GM18502 (cell line): ENCODE measurements around the gene LMBR1.
"Not testable (repeated sequence)": the region's sequence is repeated elsewhere in the genome, so short reads cannot be mapped to it uniquely, and the experiment has no call there.

Experiments
- ATAC-seq: cut with Tn5 transposase; IDR thresholded peaks from one replicate; pipeline ENCODE4 v1.9.1; 2021; ENCODE audit warnings: mild to moderate bottlenecking; ENCODE audit not compliant: unreplicated experiment, poor library complexity

Gene LMBR1

GRCh38 chr7:156907656-156908055 lies 14.7 kb upstream of the LMBR1 start:
- ATAC-seq = no peak

- ATAC-seq = no peak
Observed at GRCh38 chr7:156906200-156906649, 13.2 kb upstream of the LMBR1 start.

- ATAC-seq = no peak
Observed at GRCh38 chr7:156903232-156903909, 10.4 kb upstream of the LMBR1 start.

GRCh38 chr7:156900093-156900492 lies 7.1 kb upstream of the LMBR1 start:
- not testable (repeated sequence) for ATAC-seq

GRCh38 chr7:156898938-156899337 lies 6.0 kb upstream of the LMBR1 start:
- ATAC-seq = no peak

- no peak for ATAC-seq
Observed at GRCh38 chr7:156897673-156898072, 4.7 kb upstream of the LMBR1 start.

GRCh38 chr7:156896388-156897022 lies 3.5 kb upstream of the LMBR1 start:
- no peak for ATAC-seq

- no peak for ATAC-seq
Observed at GRCh38 chr7:156895024-156895780, 2.2 kb upstream of the LMBR1 start.

- ATAC-seq = peak; percentile 21
Observed at GRCh38 chr7:156892081-156892800, 742 bp downstream of the LMBR1 start.

GRCh38 chr7:156889746-156890145 lies 3.2 kb downstream of the LMBR1 start:
- no peak for ATAC-seq

GRCh38 chr7:156889089-156889488 lies 3.9 kb downstream of the LMBR1 start:
- ATAC-seq = no peak

- ATAC-seq = no peak
Observed at GRCh38 chr7:156886020-156886795, 6.8 kb downstream of the LMBR1 start.

GRCh38 chr7:156881679-156882078 lies 11.3 kb downstream of the LMBR1 start:
- no peak for ATAC-seq

- ATAC-seq = no peak
Observed at GRCh38 chr7:156875766-156876165, 17.2 kb downstream of the LMBR1 start.

GRCh38 chr7:156868363-156868762 lies 24.6 kb downstream of the LMBR1 start:
- not testable (repeated sequence) for ATAC-seq

- no peak for ATAC-seq
Observed at GRCh38 chr7:156865493-156865892, 27.5 kb downstream of the LMBR1 start.

GRCh38 chr7:156862022-156862421 lies 31.0 kb downstream of the LMBR1 start:
- ATAC-seq = not testable (repeated sequence)

- no peak for ATAC-seq
Observed at GRCh38 chr7:156861212-156861611, 31.8 kb downstream of the LMBR1 start.

GRCh38 chr7:156860099-156860498 lies 32.9 kb downstream of the LMBR1 start:
- ATAC-seq = not testable (repeated sequence)

GRCh38 chr7:156858523-156858922 lies 34.5 kb downstream of the LMBR1 start:
- ATAC-seq = no peak
